Stimulated activated CD4-positive, alpha-beta T cell treated with anti-CD3 and anti-CD28 coated beads, TNF-alpha, amount 100 ng/mL, for 24 hours (primary cell): ENCODE measurements around the gene MGMT.

Source experiments
- DNase-seq, 3 experiments: peaks; one replicate each; pipeline ENCODE4 v3.0.0-alpha.2; 2020; ENCODE audit warnings: low read depth in 3 of 3

Gene MGMT

GRCh38 chr10:129773359-129773990, 306.4 kb downstream of the MGMT start:
- no peak for DNase-seq

GRCh38 chr10:129774082-129774735, 307.2 kb downstream of the MGMT start:
- DNase-seq, result no peak

- no peak for DNase-seq
Measured at GRCh38 chr10:129774736-129775401, 307.8 kb downstream of the MGMT start.

GRCh38 chr10:129775681-129776080, 308.6 kb downstream of the MGMT start:
- DNase-seq, result no peak

- DNase-seq, result no peak
Measured at GRCh38 chr10:129777687-129778086, 310.6 kb downstream of the MGMT start.

- DNase-seq, result no peak
Measured at GRCh38 chr10:129778571-129778970, 311.5 kb downstream of the MGMT start.

GRCh38 chr10:129779126-129780111, 312.4 kb downstream of the MGMT start:
- no peak for DNase-seq

- no peak for DNase-seq
Measured at GRCh38 chr10:129780198-129780597, 313.2 kb downstream of the MGMT start.

GRCh38 chr10:129780901-129781795, 314.1 kb downstream of the MGMT start:
- DNase-seq, result no peak

- no peak for DNase-seq
Measured at GRCh38 chr10:129784291-129784690, 317.2 kb downstream of the MGMT start.

- DNase-seq, result no peak
Measured at GRCh38 chr10:129784891-129785290, 317.9 kb downstream of the MGMT start.

- DNase-seq, result no peak
Measured at GRCh38 chr10:129785536-129785981, 318.5 kb downstream of the MGMT start.

- no peak for DNase-seq
Measured at GRCh38 chr10:129786216-129786615, 319.2 kb downstream of the MGMT start.

GRCh38 chr10:129787557-129787956, 320.5 kb downstream of the MGMT start:
- no peak for DNase-seq

- DNase-seq, result no peak
Measured at GRCh38 chr10:129788215-129788614, 321.2 kb downstream of the MGMT start.

GRCh38 chr10:129790715-129791446, 323.8 kb downstream of the MGMT start:
- no peak for DNase-seq

GRCh38 chr10:129792141-129792540, 325.1 kb downstream of the MGMT start:
- no peak for DNase-seq

- no peak for DNase-seq
Measured at GRCh38 chr10:129792864-129793263, 325.8 kb downstream of the MGMT start.

- DNase-seq, result no peak
Measured at GRCh38 chr10:129793479-129793878, 326.4 kb downstream of the MGMT start.

- no peak for DNase-seq
Measured at GRCh38 chr10:129793996-129794395, 327.0 kb downstream of the MGMT start.
